Measurements from ENCODE around the gene CNTFR.
A peak's percentile ranks its signal among the peaks of the same experiment; 100 is the strongest.

Gene CNTFR

DNA sequence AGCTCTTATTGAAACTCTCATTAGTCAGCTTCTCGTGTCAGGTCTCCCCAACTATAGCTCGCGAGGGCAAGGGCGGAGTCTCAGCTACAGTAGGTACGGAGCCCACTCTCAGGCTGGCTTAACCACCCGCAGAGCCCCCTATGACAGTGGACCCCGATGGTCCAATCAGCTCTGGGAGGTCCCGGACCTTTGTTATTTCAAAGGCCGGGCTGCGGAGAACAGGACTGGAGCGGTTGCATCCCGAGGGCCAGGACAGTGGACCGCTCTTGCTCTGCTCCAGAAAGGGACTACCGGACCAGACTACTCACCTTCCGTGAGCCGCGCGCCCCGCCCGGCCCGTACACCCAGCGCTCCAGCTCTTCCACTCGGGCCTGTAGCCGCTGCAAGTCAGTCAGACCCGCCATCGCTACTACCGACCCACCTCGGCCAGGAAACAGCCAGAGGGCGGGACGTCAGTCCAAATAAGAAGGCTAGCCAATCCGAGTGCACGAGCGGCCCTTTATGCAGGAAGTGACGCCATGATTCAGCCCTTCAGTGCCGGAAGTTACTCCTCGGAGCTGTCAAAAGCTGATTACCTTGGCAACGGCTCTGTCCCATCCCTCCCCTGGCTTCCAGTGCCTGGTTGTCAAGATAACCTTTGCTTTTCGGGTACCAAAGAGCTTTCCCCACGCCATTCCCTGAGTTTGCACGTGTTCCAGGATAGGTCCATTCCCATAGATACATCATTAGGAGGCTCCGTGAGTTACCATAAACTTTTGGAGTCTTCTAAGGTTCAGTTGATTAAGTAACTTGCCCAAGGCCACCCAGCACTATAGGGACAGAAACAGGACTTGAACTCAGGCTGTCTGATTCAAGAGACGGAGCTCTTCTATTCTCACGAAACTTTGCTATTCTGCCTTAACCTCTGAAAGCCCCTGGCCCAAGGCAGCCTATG lies 30.8 kb upstream of the CNTFR start, which contains the start of gene DCTN3:
TSS of gene DCTN3 (minus strand) at position 435 of the 934 bp plus-strand sequence. CDS start at position 404, 31 bp downstream.
- peak; percentile 92 for DNase-seq

DNA sequence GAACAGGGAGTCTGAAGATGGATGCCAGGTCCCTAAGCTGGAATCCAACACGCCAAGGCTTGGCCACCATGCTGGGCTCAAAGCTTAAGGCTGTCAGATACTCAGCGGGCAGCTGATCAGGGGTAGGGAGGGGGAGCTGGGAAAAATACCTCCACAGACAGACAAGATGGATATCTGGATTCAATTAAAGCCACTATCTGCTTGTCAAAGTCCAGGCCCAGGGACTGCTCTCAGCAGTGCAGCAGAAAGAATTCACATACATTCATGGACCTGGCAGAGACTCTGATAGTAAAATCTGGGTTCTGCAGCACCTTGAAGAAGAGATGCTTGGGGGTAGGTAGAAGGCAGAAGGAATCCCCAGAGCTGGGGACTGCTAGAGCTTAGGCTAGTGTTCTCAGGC lies 25.6 kb upstream of the CNTFR start:
- DNase-seq = no peak

- DNase-seq = peak; percentile 56
These were observed 23.4 kb upstream of the CNTFR start for GRCh38 chr9:34612788-34613390.

DNA sequence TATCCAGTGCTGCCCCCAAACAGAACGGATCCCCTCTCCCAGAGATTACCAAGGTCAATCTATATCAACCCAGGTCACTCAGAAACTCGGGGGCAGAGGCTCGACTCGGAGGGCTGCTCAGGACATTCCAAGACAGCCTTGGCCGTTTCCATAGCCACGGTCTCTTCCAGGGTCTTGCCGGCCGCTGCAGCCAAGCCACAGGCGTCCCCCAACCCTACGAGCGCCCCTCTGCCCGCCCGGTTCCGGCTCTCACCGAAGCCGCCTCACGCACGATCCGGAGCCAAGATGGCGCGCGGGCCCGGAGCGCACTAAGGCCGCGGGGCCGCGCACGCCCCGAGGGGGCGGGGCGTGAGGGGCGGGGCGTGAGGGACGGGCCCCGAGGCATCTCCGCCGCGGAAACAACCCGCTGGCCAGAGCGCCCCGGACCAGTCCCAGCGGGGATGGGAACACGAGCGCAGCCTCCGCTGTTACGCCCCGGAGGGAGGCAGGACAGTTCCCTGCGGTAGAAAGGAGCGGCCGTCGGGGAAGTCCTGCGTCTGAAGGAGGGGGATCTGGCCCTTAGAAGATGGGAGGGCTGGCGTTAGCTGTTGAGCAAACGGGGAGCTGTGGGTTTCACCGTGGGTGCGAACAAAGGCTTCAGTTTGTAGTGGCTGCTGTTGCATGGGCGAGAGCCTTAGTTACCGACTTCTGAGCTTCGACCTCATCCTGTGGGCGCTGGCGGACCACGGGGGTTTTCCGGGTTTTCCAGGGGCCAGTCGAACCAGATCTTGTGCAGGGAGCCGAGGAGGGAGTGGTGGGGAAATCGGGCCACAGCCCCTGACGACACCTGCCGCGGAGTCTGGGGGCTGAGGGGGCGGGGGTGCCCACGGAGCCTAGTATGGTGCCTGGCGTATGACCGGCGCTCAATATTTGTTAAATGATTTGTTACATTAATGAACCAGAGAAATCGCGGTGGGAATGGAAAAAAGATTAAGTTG lies 22.6 kb upstream of the CNTFR start, which contains the start of gene RPP25L:
TSS of gene RPP25L (minus strand) at position 287 of the 977 bp plus-strand sequence. CDS start 801 bp downstream, outside the sequence.
- peak; percentile 48 for DNase-seq

GRCh38 chr9:34611251-34611810 lies 21.8 kb upstream of the CNTFR start:
- DNase-seq = no peak

DNA sequence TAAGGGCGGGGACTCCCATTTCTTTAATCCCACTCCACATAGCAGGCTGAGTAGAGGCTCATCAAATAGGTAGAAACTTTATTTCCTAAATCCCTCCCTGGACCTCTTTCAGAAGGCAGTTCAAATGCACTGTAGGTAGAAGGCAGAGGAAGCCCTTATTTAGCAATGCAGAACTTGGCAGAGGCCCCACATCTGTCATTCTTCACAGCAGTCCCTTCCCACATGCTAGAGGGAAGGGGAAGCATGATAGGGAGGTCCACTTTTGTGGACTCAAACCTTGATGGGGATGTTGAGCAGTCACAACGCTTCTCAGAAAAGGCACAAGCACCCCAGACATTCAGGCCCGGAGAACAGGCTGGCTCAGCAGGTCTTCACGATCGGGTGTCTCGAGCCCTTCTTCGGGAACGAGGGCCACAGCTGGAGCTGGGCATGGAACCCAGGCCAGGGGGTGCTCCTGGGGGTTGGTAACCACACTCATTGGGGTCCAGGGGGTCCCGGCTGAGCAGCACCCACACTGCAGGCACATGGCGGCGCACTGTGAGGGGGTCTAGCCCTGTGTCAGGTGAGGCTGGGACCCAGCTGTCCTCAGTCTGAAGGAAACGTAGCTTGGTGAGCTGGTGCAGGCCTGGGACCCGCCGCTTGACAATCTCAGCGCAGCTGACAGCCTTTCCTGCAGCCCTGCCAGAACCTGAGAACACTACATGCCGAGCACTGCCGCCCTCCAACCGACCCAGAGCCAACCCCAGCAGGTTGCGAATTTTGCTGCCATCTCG lies 21.1 kb upstream of the CNTFR start:
- DNase-seq = no peak

DNA sequence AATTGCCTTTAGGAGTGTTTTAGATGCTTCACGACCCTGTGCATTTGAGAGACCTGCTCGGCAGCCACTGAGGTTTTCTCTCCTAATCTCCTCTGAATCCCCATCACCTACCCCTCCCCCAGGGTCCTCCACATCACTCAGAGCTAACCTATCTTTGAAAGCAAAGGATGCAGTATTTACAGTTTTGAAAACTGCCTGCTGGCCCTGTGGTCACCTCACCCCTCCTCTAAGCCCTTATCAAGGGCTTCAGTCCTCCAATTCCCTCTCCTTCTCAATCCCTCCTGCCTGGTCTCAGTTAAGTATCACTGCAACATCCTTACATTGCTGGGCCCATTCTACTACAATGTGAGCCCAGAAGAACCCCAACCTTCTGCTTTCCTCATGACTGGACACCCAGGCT lies 17.8 kb upstream of the CNTFR start:
- DNase-seq = no peak

DNA sequence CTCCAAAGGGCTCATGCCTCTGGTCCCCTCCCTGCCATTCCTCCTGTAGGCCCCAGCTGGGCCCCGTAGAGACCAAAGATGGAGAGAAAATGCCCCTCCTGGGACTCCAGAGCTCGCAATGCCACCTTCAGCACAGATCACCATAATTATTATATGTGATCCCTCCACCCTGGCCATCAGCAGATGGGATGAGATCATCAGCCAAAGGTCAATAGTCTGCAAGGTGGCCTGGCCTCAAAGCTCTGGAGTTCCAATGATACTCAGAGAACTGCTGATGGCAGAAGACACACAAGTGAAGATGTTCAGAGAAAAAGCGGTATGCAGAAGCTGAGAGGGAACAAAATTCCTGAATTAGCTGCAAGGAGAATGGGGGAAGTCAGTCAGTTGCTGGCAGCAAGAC lies 17.4 kb upstream of the CNTFR start:
- no peak for DNase-seq

GRCh38 chr9:34606190-34606589 lies 16.7 kb upstream of the CNTFR start:
- DNase-seq = no peak

DNA sequence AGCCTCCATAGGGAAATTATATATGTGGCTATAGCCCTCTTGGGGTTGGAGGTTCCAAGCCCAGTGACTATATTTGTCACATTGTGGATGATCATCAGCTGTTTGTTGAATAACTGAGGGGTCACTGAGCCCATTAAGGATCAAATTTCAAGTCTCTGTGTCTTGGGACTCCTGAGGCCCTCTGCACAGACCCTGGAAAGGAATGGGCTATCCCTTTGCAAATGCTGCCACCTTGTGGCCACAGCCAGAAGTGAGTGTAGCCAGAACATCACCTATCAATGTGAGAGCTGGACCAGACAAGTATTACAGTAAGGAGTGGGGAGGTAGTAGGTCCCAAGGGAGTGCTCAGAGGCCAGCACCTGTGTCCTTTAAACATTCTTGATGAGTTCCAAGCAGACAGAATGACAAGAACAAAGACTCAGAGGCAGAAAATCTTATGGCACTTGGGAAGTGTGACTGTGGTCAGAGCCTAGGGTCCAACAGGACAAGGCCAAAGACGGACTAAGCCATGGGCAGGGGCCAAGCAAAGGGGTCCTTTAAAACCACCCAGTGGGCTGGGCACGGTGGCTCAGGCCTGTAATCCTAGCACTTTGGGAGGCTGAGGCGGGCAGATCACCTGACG lies 14.2 kb upstream of the CNTFR start:
- peak; percentile 30 for DNase-seq

GRCh38 chr9:34601937-34602573 lies 12.5 kb upstream of the CNTFR start:
- DNase-seq = no peak

DNA sequence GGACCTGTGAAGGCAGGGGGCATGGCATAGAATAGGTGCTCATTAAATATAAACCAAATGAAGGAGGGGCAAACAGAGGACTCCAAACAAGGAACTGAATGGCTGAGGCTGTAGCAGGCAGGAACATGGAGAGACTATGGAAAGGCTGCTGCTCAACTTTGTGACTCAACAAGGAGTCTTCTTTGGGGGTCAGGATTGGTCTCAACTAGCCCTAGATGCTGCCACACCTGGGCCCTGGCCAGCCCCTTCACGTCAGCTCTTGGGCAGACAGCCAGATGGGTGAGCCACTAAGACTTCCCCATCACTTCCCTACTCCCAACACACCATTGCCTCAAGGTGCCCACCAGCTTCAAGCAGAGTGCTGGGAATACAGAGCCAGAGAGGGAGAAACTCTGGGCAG lies 11.4 kb upstream of the CNTFR start:
- DNase-seq = no peak

- no peak for DNase-seq
These were observed 10.0 kb upstream of the CNTFR start for GRCh38 chr9:34599546-34599945.

DNA sequence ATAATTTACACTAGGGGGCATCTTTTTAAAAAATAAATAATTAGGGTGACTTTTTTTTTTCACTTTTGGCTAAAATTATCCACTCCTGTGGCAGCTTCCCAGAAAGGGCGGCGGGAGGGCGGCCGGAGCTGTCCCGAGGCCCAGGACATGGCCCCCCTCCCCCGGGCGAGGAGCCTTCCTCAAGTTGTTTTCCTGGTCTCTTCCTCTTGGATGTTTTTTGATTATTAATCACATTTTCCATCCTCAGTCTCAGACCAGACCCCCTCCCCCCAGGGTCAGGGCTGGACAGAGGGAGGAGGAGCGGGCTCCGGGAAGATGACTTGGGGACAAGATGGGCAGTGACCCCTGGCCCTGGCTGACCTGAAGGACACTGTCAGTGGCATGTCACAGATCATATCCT lies 4.7 kb upstream of the CNTFR start:
- no peak for DNase-seq

DNA sequence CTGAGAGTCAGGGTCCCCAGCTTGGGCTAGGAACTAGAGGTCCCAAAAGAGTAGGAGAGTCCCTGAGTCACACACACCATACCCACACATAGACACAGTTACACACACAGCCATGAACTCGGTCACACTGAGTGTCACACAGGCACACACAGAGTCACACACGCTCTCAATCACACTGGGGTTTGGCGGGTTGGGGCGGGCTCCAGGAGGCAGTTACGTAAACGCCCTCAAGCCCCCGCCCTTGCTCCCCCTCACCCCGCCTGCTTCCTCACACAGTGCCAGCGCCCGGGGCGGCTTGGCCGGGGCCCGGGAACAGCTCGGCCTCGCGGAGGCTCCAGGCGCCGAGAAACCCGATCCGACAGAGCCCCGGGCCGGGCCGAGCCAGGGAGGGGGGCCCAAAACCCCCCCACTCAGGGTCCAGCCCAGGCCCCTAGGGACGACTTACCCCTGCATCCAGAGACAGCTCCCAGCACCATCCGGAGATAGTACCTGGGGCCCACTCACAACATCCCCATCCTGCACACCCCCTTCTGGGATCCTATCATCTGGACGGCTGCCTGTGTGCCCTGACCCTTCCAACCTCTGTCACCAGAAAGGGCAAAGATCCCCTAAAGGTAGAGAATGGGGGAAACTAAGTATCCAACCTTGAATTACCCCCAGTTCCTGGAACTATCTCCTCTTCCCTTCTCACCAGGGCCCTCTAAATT lies 3.5 kb upstream of the CNTFR start:
- no peak for DNase-seq

- DNase-seq = no peak
These were observed 2.7 kb upstream of the CNTFR start for GRCh38 chr9:34591917-34592866.

DNA sequence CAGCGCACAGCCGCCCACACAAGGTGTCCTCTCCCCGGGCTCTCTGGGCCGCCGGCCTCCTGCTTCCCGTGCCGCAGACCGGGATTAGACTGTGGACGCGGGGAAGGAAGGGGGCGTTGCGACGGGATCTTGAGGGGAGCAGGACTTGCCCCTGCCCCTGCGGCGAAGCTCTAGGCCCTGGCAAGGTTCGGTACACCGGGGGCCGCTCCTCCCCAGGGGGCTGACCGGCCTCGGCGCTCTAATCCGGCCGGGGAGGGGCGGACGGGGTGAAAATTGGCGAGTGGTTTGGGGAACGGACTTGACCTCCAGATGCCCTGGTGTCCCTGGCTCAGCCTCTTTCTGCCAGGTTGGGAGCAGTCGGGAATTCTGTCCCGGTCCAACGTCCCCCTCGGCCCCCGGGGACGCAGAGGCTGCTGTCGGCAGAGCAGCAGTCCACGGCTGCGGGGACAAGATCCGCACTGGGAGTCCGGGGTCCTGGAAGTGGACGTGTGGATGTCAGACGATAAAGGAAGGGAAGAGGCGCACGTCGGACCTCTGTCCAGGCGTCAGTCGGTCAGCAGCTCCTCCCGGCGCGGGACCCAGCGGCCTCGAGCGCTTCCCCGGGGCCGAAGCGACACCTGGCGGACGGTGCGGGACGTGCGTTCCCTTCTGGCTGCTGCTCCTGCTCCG lies 1.9 kb upstream of the CNTFR start:
- DNase-seq = no peak
